C1 segment of cervical spinal cord (tissue), 14 donors: ENCODE measurements around the gene SNX25.

Experiments
- DNase-seq, 14 donors: peaks; one replicate each; lab custom pipeline; 2025; lab: John Stamatoyannopoulos, UW

SNX25 gene

DNA sequence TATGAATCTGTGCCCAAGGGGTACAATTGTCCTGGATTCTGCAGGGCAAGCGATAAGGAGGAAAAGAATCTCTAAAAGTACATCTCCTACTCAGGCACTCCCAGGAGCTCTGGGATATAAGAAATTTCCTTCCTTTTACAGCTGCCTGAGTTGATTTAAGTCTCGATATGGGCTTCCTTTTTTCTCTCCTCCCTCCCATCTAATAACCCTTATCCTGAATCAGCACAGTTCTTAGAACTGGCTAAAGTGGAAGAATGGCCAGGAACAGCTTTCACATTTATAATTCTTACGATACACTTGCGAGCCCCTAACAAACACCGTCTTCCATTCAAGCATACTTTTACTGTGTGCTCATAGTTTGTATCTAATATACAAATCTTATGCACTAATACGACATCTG lies 165.2 kb downstream of the SNX25 start:
- no peak for DNase-seq

DNA sequence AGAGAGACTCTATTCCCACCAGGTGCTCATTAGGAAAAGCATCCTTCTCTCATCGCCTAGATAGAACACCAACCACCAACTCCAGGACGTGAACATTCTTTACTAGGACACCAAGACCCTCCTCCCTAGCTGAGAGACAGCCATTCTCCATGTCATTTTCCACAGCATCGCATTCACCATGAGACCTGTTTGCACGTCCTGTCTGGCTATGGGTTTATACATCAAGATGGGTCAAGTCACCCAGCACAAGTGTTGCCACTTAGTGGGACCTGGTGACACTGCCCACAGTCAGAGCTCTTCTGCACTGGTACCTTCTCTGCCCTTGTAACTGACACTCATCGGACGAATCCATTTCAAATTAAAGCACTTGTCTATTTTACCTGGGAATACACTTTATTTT lies 168.9 kb downstream of the SNX25 start:
- no peak for DNase-seq

DNA sequence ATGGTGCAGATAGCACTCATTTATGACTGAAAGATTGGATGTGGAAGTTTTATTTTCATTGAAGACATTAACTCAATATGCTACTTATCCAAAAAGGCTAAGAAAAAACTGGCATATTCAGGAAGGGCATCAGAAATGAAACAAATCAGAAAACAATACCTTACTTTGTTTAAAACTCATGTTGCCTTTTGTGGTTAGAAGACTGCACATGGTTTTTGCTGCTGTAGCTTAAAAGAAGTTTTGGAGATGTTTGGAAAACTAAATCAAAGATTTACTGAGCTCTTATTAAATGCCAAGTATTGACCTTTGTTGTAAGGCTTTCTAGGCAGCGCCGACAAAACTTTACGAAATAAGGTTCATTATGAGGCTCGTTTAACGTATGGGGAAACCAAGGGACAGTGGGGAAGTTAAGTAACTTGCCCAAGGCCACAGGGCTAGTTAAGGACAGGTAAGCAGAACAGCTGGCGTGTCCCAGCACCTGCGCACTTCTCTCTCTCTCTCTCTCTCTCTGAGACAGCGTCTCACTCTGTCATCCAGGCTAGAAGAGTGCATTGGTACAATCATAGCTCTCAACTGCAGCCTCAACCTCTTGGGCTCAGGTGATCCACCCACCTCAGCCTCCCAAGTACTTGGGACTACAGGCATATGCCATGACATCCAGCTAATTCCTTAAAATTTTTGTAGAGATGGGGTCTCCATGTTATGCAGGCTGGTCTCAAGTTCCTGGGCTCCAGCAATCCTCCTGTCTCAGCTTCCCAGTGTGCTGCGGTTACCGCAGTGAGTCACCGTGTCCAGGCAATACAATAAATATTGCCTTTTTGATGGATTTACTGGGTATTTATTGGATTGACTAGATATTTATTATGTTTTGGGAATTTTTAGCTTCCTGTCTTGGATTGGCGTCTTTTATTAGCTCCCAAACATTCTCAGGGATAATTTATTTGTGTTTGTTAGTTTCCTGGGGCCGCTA lies 170.2 kb downstream of the SNX25 start:
- DNase-seq: no peak

- DNase-seq: no peak
These were observed 170.9 kb downstream of the SNX25 start for GRCh38 chr4:185380320-185380719.

- no peak for DNase-seq
These were observed 172.1 kb downstream of the SNX25 start for GRCh38 chr4:185381288-185382196.

GRCh38 chr4:185382754-185383153 lies 173.4 kb downstream of the SNX25 start:
- no peak for DNase-seq

DNA sequence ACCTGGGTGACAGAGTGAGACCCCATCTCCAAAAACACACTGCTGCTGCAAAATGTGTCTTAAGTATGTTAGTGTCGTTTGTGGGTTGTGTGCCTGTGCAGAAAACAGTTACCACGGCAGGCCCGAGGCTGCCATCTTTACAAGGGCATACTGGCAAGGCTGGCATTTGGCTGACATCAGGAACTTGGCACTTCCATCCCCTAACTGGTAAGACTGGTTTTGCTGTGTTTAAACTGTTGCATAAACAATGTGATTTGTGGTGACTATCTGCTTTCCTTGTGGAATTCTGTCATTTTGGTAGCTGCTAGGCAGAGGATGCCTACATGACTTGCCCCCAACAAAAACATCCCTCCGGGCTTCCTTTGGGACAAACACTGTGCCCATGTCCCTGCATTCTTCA lies 174.1 kb downstream of the SNX25 start:
- no peak for DNase-seq

GRCh38 chr4:185384061-185384460 lies 174.7 kb downstream of the SNX25 start:
- DNase-seq: no peak

GRCh38 chr4:185384930-185385331 lies 175.5 kb downstream of the SNX25 start:
- no peak for DNase-seq

DNA sequence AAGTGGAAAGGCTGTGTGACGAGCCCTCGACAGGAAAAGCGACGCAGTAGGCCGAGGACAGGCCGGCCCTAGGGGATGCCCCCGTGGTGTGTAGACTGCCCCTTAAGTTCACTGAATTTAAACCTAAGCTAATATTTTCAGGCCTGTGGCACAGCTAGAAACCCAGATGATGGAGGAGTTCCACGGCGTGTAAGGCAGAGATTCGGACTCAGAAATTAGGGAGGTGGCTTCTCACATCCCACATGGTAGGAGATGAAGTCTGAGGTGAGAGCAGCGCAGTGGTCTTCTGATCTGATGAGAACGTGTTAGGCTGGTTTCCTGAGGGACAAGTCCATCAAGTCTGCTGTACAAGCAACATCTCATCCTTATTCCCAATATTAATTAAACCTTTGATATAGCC lies 178.6 kb downstream of the SNX25 start:
- no peak for DNase-seq

DNA sequence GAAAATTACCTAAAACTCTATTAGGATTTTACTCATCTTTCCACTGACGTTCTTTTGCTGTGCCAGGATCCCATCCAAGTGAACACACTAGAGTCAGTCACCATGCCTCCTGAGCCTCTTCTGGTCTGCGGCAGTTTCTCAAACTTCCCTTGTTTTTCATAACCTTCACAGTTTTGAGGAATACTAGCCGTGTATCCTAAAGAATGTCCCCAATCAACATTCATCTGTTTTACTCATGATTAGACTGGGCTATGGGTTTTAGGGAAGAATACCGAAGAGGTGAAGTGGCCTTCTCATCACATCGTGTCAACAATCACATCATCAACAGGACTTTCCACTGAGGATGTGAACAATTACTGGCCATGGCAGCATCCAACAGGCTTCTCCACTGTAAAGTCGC lies 181.5 kb downstream of the SNX25 start:
- DNase-seq: no peak

- DNase-seq: no peak
These were observed 182.8 kb downstream of the SNX25 start for GRCh38 chr4:185392156-185392555.

DNA sequence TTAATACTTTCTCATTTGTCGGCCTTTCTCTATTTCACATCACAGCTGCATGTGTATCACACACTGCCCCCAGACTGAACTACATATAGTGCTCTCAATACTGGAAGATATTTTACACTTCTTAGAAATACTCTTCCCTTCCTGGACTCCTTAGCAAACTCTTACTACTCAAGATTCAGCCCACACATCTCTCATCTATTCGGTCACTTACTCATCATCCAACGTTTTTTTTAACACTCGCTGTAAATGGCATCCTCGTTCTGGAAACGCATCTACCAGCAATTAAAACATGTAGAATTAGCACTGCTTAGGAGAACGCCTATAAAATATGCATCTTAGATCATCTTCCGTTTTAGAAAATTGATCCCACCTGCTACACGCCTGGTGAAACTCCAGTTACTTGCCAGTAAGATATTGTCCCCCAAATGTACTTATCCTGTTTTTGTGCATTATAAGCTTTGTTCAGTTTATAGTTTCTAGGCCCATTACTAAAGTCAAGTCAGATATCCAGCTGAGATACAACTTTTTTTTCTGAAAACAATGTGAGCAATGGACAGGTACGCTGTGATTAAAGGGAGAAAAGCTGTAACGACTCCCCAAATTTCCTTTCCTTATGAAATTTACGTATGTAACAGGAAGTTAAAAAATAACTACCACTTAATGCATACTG lies 185.3 kb downstream of the SNX25 start:
- DNase-seq: peak in 1 of 14 donors; percentile 9

DNA sequence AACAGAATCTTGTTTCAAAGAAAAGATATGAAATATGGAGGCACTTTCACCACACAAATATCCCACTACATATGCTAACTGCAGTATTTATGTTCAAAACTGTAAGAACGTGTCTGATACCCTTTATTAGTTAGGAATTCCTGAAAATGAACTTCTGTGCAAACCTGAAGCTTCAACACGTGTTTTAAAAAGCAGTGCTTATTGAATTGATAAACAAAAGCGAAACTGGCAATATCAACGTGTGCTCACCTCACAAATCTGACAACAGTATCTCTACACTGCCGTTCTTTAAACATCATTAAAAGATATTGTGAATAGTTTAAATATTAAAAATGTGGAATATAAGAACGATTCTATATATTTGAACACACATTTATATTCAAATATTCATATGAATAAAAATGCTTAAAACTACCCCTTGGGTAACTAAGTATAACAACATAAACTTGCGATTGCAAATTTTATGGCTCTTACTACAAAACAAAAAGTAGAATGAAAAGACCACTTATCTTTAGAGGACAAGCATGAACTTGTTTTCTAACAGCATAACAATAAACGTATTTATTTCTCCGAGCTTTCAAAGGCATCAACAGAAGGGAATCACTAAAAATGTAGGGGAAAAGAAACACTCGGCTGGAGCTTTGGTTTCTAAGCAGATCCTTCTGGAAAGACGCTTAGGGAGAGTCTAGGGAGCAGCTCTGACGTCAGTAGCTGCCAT lies 186.0 kb downstream of the SNX25 start, which contains the start of gene LRP2BP:
LRP2BP (minus strand) TSS at position 687 of the 718 bp plus-strand sequence. CDS start 17,738 bp downstream, outside the sequence.
- no peak for DNase-seq

GRCh38 chr4:185395956-185396723 lies 186.7 kb downstream of the SNX25 start:
- peak; percentile 79 to 98 (median 95) for DNase-seq

DNA sequence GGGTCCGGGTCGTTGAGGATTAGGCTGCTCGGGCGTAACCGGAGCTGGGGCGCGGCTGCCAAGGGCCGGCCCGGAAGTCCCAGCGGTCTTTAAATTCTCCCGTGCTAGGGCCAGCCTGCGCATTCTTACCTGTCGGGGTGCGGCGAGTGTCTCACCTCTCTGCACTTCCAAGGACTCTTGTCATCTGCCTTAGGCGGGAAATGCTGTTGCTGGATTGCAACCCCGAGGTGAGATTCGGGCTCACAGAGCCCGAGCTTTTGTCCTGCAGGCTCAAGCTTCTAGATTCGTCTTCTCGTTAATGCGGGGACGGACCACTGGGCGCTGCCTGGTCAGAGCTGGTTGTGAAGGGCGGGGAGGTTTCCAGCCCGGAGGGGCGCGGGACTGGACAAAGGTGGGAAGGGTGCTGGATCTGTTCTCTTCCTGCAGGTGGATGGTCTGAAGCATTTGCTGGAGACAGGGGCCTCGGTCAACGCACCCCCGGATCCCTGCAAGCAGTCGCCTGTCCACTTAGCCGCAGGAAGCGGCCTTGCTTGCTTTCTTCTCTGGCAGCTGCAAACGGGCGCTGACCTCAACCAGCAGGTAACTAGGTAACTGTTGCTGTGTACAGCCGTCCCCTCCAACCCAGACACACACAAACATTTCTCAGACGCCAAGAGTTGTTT lies 187.5 kb downstream of the SNX25 start, which contains the start of gene ANKRD37:
ANKRD37 (plus strand) TSS at position 118 of the 662 bp plus-strand sequence; CDS start at position 201, 83 bp downstream.
- peak in 8 of 14 donors; percentile 45 to 83 (median 70) for DNase-seq

DNA sequence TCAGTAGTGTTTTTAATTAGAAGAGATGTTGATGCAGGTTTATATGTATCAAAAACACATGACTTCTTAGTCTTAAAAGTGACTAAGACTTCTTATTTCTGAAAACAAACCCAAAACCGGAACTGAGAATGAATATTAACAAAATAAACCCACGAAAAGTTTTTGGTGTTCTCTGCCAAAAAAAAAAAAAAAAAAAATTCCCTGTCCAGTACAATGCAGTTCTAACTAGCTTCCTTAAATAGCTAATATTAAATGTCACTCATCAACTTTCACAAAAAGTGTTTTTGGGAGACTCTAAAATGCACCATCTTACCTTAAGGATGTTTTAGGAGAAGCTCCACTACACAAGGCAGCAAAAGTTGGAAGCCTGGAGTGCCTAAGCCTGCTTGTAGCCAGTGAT lies 189.2 kb downstream of the SNX25 start:
- DNase-seq: no peak

DNA sequence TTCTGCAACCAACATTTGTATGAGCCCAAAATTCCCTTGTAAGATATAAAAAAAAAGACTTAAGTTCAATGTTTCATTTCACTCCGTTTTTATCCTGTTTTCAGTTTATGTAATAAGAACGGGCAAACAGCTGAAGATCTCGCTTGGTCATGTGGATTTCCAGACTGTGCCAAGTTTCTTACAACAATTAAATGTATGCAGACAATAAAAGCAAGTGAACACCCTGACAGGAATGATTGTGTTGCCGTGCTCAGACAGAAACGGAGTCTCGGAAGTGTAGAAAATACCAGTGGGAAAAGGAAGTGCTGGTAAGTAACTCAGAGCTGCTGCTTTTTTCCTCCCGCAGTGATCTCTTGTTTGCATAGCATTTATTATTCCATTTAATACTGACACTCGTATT lies 190.1 kb downstream of the SNX25 start:
- DNase-seq: no peak

GRCh38 chr4:185404031-185404430 lies 194.6 kb downstream of the SNX25 start:
- peak in 1 of 14 donors; percentile 6 for DNase-seq
